Astrocyte of the cerebellum (primary cell): ENCODE data around the gene BUB1.

ENCODE experiments used
- DNase-seq: peaks from one replicate; pipeline ENCODE4 v3.0.0-alpha.2; 2011; ENCODE audit warnings: low read depth
- H3K4me3 ChIP-seq: 2 replicates; pipeline ENCODE4 v1.5.1; 2011; ENCODE audit warnings: mild to moderate bottlenecking, low read depth, low read length, moderate library complexity
- in situ Hi-C: cut with HindIII; loops from 2 replicates; pipeline ENCODE4 v1.10.0; 2017; ENCODE audit warnings: low sequenced_read_pairs
- TF ChIP-seq, protein P1 (sequence below): IDR thresholded peaks from 2 replicates; pipeline ENCODE4 v1.5.1; 2012; ENCODE audit warnings: low read length, low read depth, moderate library complexity, mild to moderate bottlenecking; ENCODE audit errors: missing control alignments

BUB1 gene

GRCh38 chr2:110673201-110673600 is 4.7 kb downstream of the BUB1 start:
- in situ Hi-C loops: no loop called here
- H3K4me3 ChIP-seq: no peak overlapping the region
- TF ChIP-seq, protein P1, sequence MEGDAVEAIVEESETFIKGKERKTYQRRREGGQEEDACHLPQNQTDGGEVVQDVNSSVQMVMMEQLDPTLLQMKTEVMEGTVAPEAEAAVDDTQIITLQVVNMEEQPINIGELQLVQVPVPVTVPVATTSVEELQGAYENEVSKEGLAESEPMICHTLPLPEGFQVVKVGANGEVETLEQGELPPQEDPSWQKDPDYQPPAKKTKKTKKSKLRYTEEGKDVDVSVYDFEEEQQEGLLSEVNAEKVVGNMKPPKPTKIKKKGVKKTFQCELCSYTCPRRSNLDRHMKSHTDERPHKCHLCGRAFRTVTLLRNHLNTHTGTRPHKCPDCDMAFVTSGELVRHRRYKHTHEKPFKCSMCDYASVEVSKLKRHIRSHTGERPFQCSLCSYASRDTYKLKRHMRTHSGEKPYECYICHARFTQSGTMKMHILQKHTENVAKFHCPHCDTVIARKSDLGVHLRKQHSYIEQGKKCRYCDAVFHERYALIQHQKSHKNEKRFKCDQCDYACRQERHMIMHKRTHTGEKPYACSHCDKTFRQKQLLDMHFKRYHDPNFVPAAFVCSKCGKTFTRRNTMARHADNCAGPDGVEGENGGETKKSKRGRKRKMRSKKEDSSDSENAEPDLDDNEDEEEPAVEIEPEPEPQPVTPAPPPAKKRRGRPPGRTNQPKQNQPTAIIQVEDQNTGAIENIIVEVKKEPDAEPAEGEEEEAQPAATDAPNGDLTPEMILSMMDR: no peak
- no peak for DNase-seq

GRCh38 chr2:110670826-110671225 is 7.0 kb downstream of the BUB1 start:
- in situ Hi-C loops: no loop called here
- DNase-seq: no peak
- H3K4me3 ChIP-seq: no peak overlapping the region
- TF ChIP-seq, protein P1: no peak

- TF ChIP-seq, protein P1: no peak
- no peak overlapping the region for H3K4me3 ChIP-seq
- in situ Hi-C loops: no loop called here
- no peak for DNase-seq
Observed at GRCh38 chr2:110669079-110669478, 8.8 kb downstream of the BUB1 start.

- TF ChIP-seq, protein P1: no peak
- no peak for DNase-seq
- no peak overlapping the region for H3K4me3 ChIP-seq
- in situ Hi-C loops: no loop called here
Observed at GRCh38 chr2:110667071-110667470, 10.8 kb downstream of the BUB1 start.

- H3K4me3 ChIP-seq: no peak overlapping the region
- in situ Hi-C loops: no loop called here
- TF ChIP-seq, protein P1: no peak
- no peak for DNase-seq
Observed at GRCh38 chr2:110664135-110664534, 13.7 kb downstream of the BUB1 start.

GRCh38 chr2:110662560-110662959 is 15.3 kb downstream of the BUB1 start:
- in situ Hi-C loops: no loop called here
- H3K4me3 ChIP-seq: no peak overlapping the region
- no peak for DNase-seq
- TF ChIP-seq, protein P1: no peak

DNA sequence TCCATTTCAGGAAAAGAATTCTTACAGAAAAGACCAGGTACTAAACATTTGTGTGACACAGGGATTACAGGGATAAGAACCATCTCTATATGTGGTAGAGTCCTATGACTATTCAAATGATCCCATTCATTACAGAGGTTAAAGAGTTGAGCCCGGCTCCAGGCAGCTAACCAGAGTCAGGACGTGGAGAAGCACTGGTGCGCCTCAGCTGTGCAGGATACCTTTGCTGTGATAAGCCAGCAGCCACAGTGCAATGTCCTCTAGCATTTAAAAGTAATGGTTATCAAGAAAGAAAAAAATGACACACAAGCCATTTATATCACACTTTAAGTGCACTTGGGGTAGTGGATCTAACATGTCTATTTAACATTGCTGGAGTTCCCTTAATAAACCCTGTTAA is 17.3 kb downstream of the BUB1 start:
- no peak for DNase-seq
- in situ Hi-C loops: no loop called here
- TF ChIP-seq, protein P1: no peak
- H3K4me3 ChIP-seq: no peak overlapping the region
